D721Med (cell line): Measurements from ENCODE around the gene RPS6KB1.
"Not testable (repeated sequence)": the region's sequence is repeated elsewhere in the genome, so short reads cannot be mapped to it uniquely, and the experiment has no call there.

Experiments used
- DNase-seq: peaks from one replicate; pipeline ENCODE4 v3.0.0; 2011; ENCODE audit warnings: low spot score; ENCODE audit not compliant: insufficient read length
- FAIRE-seq: peaks from 2 replicates; lab custom pipeline; 2011; peaks lifted over from hg19 to GRCh38; lab: Jason Lieb, UNC
- TF ChIP-seq, protein P1 (sequence below): IDR thresholded peaks from 2 replicates; pipeline ENCODE4 v1.5.1; 2012; ENCODE audit warnings: mild to moderate bottlenecking, control low read depth; ENCODE audit not compliant: insufficient read depth; ENCODE audit errors: missing control alignments

The RPS6KB1 gene

DNA sequence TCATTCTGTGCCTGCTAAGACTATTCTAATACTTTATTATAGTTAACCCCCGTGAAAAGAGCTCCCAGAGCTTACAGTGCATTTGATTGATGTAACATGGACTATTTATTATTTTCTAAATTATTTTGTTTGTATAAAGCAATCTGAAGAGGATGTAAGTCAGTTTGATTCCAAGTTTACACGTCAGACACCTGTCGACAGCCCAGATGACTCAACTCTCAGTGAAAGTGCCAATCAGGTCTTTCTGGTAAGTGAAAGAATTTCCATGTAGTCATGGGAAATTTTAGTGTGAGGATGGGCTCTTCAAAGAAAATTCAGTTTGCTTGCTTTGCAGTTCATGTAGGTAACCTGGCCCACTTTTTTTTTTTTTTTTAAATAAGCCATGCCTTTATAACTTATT, 47.8 kb downstream of the RPS6KB1 start:
- not testable (repeated sequence) for FAIRE-seq

DNA sequence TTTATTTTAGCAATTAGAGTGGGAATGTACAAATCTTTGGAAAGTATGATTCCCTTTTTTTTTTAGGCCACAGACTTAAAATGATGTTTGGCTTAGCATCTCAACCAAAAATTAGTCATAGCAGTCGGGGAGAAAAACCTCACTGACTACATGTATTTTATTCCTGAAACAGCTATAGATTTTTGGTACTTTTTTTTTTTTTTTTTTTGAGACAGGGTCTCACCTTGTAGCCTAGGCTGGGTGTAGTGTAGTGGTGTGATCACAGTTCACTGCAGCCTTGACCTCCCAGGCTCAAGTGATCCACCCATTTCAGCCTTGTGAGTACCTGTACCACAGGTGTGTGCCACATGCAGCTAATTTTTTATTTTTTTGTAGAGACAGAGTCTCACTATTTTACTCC, 48.2 kb downstream of the RPS6KB1 start:
- DNase-seq (no peak), FAIRE-seq (no peak)
- TF ChIP-seq, protein P1, sequence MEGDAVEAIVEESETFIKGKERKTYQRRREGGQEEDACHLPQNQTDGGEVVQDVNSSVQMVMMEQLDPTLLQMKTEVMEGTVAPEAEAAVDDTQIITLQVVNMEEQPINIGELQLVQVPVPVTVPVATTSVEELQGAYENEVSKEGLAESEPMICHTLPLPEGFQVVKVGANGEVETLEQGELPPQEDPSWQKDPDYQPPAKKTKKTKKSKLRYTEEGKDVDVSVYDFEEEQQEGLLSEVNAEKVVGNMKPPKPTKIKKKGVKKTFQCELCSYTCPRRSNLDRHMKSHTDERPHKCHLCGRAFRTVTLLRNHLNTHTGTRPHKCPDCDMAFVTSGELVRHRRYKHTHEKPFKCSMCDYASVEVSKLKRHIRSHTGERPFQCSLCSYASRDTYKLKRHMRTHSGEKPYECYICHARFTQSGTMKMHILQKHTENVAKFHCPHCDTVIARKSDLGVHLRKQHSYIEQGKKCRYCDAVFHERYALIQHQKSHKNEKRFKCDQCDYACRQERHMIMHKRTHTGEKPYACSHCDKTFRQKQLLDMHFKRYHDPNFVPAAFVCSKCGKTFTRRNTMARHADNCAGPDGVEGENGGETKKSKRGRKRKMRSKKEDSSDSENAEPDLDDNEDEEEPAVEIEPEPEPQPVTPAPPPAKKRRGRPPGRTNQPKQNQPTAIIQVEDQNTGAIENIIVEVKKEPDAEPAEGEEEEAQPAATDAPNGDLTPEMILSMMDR = no peak

More for the DNA sequence above, 47.8 kb downstream of the RPS6KB1 start:
- DNase-seq = not testable (repeated sequence)

DNA sequence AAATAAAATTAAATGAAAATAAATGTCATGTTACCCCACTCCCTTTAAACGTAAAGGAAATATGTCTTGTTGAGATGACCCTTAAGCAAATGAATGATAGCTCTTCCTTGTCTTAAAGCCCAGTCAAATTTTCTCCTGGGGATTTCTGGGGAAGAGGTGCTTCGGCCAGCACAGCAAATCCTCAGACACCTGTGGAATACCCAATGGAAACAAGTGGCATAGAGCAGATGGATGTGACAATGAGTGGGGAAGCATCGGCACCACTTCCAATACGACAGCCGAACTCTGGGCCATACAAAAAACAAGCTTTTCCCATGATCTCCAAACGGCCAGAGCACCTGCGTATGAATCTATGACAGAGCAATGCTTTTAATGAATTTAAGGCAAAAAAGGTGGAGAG, 53.5 kb downstream of the RPS6KB1 start:
- FAIRE-seq, DNase-seq: not testable (repeated sequence)

DNA sequence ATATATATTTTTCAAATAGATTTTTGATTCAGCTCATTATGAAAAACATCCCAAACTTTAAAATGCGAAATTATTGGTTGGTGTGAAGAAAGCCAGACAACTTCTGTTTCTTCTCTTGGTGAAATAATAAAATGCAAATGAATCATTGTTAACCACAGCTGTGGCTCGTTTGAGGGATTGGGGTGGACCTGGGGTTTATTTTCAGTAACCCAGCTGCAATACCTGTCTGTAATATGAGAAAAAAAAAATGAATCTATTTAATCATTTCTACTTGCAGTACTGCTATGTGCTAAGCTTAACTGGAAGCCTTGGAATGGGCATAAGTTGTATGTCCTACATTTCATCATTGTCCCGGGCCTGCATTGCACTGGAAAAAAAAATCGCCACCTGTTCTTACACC, 54.4 kb downstream of the RPS6KB1 start:
- not testable (repeated sequence) for FAIRE-seq

DNA sequence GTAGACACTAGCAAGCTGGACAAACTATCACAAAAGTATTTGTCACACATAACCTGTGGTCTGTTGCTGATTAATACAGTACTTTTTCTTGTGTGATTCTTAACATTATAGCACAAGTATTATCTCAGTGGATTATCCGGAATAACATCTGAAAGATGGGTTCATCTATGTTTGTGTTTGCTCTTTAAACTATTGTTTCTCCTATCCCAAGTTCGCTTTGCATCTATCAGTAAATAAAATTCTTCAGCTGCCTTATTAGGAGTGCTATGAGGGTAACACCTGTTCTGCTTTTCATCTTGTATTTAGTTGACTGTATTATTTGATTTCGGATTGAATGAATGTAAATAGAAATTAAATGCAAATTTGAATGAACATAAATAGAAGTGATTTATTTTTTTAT, 57.1 kb downstream of the RPS6KB1 start:
- TF ChIP-seq, protein P1 = no peak
- no peak for FAIRE-seq
- no peak for DNase-seq

More for the DNA sequence above, 54.4 kb downstream of the RPS6KB1 start:
- not testable (repeated sequence) for DNase-seq

DNA sequence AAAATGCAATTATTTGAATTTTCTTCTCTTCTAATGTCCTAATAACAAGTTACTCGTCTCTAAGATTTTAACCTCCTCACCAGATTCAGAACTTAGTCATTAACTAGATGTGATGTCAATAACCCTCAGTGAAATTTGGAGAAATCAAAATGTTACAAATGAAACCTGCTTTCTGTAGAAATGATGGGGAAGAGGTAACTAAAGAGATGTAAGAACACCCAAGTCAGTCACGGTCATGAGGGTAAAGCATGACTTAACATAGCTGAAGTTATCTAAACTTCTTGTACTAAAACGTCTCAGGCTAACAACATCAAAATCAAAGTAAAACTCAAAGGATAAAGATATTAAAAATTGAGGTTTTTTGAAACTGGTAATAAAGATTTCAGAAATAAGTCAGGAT, 61.9 kb downstream of the RPS6KB1 start:
- FAIRE-seq = no peak
- DNase-seq = no peak

DNA sequence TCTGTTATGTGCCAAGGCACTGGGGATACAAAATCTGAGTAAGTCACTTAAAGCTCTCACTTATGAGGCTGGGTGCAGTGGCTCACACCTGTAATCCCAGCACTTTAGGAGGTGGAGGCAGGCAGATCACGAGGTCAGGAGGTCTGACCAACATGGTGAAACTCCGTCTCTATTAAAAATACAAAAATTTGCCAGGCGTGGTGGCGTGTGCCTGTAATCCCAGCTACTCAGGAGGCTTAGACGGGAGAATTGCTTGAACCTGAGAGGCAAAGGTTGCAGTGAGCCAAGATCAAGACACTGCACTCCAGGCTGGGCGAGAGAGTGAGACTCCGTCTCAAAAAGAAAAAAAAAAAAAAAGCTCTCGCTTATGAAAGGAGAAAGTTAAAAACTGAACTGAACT, 66.7 kb downstream of the RPS6KB1 start:
- FAIRE-seq, DNase-seq: not testable (repeated sequence)

More for the DNA sequence above, 61.9 kb downstream of the RPS6KB1 start:
- TF ChIP-seq, protein P1 = no peak

DNA sequence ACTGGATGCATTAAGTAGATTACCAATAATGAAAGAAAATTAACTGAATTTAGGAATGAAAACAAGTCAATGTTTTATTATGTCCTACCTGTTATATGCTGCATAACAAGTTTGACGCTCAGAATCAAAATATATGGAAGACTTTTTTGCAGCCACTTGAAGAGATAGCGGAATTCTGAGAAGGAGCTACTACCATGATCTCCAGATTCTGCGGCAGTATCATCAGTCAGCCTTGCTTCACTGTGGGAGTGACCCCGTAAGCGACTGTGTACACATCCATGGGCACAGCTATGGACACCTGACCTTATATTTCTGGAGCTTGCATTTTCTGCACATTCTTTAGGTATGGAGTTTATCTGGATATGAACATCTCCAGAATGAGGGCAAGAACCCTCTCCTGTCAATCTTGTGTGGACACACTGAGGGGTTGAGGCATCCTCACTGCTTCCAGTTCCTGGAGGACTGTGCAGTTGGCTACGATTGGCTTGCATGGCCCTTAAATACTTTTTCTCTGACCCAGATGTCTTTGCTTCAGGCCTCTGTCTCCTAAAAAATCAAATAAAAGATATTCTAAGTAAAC, 69.9 kb downstream of the RPS6KB1 start:
- no peak for FAIRE-seq
- TF ChIP-seq, protein P1 = no peak
- DNase-seq = no peak

DNA sequence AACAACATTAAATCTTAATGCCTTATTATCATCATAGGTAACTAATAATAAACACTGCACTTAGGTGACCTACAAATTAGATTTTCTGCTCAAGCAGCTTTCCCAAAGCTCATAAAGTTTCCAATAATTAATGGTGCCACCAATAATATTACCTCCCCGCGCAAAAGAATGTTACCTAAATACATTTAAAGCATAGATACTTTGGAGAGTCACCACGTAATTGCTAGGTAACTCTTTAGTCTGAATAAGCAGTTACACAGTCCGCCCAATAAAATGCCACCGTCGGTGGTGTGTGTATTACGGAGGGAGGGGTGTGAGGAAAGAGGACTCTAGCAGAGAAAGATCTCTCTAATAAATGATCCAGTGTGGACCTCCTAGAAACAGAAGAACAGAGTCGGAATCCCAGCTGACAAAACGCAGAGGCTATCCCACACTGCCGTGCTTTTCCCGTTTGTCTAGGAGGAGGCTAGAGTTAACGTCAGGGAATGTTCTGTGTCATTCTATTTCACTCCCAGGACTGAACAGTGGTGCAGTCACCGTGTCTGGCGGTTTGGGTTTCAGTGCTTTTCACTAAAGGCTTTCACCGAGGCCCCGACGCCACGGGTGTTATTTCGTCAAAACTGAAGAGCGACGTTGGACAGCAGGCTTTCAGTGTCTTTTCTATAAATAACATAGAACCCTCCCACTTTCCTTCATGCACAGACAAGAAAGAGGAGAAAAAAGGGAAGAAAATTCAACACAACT, 71.0 kb downstream of the RPS6KB1 start:
- TF ChIP-seq, protein P1 = no peak
- no peak for FAIRE-seq

More for the DNA sequence above, 71.0 kb downstream of the RPS6KB1 start:
- DNase-seq = no peak
